ENCODE measurements around the gene SLX4IP. TPM values are rescaled to one million over a fixed set of nuclear protein-coding genes. Genes with fewer than 3 reads are reported as not detected.

The SLX4IP gene
- total and polyA plus RNA-seq, 2 of the 13 experiments (the other 11 are each of a cell fraction or from before 2014, with no cell fraction given): 3.6 to 7.3 TPM

DNA sequence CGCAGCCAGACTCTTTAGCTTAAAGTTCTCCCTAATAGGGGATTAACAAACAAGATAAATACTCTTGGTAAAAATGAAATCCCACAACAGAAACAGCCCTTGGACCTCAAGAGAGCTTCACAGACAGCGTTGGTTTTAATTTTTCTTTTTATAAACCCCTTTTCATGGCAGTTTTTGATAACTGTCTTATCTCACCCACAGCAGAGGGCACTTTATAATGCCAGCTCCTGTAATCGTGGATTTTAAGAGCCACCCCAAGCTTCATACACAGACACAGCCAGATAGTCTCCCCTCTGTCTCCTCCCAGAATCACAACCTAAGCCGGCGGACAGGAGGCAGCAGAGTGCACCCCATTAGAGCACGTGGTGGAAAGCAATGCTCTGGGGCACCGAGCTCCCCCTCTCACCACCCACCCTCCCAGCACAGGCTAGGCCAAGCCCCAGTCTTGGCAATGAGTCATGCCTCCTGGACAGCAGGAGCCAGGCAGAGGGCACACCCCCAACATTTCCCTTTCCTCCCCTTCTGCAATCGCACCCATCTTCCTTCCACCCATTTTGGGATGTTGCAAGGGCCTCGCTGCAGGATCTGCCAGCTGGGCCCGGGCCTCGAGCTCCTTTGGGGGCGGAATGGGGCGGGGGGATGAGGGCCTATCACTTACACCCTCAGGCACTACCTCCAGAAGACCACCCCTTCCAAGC lies 236.3 kb downstream of the SLX4IP start (continued):
- TF ChIP-seq SNAI1 (CRISPR knock-in tag; IDR thresholded peaks at IDR 0.05; ENCODE audit: borderline replicate concordance) (0 out of 2 replicates have a peak, but pooled peaks have one; percentile 46), CREM (IDR thresholded peaks at IDR 0.05) (no peak; the same call in 1 of the 2 replicates), CREM (CRISPR knock-in tag; IDR thresholded peaks at IDR 0.05) (no peak), NFIC (IDR thresholded peaks at IDR 0.05; ENCODE audit: low read length) (no peak), RXRA (CRISPR knock-in tag; IDR thresholded peaks at IDR 0.05) (no peak; the same call in 1 of the 2 replicates), JARID2 (CRISPR knock-in tag; IDR thresholded peaks at IDR 0.05; ENCODE audit: insufficient replicate concordance) (no peak), PHF21A (CRISPR knock-in tag; IDR thresholded peaks at IDR 0.05) (peak; percentile 23; the same call in 1 of the 2 replicates), NCOA2 (CRISPR knock-in tag; IDR thresholded peaks at IDR 0.05) (no peak), ZNF205 (CRISPR knock-in tag; IDR thresholded peaks at IDR 0.05) (peak; percentile 61; the same call in 1 of the 2 replicates), GFI1 (CRISPR knock-in tag; IDR thresholded peaks at IDR 0.05; ENCODE audit: borderline replicate concordance) (no peak), SIN3B (IDR thresholded peaks at IDR 0.05; ENCODE audit: low read length) (no peak)
- TF ChIP-seq, protein P1, sequence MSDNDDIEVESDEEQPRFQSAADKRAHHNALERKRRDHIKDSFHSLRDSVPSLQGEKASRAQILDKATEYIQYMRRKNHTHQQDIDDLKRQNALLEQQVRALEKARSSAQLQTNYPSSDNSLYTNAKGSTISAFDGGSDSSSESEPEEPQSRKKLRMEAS (IDR thresholded peaks at IDR 0.05): peak; percentile 99
- TF ChIP-seq, protein P2, sequence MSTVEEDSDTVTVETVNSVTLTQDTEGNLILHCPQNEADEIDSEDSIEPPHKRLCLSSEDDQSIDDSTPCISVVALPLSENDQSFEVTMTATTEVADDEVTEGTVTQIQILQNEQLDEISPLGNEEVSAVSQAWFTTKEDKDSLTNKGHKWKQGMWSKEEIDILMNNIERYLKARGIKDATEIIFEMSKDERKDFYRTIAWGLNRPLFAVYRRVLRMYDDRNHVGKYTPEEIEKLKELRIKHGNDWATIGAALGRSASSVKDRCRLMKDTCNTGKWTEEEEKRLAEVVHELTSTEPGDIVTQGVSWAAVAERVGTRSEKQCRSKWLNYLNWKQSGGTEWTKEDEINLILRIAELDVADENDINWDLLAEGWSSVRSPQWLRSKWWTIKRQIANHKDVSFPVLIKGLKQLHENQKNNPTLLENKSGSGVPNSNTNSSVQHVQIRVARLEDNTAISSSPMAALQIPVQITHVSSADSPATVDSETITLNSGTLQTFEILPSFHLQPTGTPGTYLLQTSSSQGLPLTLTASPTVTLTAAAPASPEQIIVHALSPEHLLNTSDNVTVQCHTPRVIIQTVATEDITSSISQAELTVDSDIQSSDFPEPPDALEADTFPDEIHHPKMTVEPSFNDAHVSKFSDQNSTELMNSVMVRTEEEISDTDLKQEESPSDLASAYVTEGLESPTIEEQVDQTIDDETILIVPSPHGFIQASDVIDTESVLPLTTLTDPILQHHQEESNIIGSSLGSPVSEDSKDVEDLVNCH (CRISPR knock-in tag; IDR thresholded peaks at IDR 0.05): 0 out of 2 replicates have a peak, but pooled peaks have one; percentile 6
- TF ChIP-seq, protein P3, sequence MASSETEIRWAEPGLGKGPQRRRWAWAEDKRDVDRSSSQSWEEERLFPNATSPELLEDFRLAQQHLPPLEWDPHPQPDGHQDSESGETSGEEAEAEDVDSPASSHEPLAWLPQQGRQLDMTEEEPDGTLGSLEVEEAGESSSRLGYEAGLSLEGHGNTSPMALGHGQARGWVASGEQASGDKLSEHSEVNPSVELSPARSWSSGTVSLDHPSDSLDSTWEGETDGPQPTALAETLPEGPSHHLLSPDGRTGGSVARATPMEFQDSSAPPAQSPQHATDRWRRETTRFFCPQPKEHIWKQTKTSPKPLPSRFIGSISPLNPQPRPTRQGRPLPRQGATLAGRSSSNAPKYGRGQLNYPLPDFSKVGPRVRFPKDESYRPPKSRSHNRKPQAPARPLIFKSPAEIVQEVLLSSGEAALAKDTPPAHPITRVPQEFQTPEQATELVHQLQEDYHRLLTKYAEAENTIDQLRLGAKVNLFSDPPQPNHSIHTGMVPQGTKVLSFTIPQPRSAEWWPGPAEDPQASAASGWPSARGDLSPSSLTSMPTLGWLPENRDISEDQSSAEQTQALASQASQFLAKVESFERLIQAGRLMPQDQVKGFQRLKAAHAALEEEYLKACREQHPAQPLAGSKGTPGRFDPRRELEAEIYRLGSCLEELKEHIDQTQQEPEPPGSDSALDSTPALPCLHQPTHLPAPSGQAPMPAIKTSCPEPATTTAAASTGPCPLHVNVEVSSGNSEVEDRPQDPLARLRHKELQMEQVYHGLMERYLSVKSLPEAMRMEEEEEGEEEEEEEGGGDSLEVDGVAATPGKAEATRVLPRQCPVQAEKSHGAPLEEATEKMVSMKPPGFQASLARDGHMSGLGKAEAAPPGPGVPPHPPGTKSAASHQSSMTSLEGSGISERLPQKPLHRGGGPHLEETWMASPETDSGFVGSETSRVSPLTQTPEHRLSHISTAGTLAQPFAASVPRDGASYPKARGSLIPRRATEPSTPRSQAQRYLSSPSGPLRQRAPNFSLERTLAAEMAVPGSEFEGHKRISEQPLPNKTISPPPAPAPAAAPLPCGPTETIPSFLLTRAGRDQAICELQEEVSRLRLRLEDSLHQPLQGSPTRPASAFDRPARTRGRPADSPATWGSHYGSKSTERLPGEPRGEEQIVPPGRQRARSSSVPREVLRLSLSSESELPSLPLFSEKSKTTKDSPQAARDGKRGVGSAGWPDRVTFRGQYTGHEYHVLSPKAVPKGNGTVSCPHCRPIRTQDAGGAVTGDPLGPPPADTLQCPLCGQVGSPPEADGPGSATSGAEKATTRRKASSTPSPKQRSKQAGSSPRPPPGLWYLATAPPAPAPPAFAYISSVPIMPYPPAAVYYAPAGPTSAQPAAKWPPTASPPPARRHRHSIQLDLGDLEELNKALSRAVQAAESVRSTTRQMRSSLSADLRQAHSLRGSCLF (CRISPR knock-in tag; IDR thresholded peaks at IDR 0.05; ENCODE audit: borderline replicate concordance): no peak
- TF ChIP-seq, protein P4, sequence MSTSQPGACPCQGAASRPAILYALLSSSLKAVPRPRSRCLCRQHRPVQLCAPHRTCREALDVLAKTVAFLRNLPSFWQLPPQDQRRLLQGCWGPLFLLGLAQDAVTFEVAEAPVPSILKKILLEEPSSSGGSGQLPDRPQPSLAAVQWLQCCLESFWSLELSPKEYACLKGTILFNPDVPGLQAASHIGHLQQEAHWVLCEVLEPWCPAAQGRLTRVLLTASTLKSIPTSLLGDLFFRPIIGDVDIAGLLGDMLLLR (CRISPR knock-in tag; IDR thresholded peaks at IDR 0.05): peak; percentile 57
- TF ChIP-seq, protein P5, sequence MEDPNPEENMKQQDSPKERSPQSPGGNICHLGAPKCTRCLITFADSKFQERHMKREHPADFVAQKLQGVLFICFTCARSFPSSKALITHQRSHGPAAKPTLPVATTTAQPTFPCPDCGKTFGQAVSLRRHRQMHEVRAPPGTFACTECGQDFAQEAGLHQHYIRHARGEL (CRISPR knock-in tag; IDR thresholded peaks at IDR 0.05): no peak
- TF ChIP-seq, protein P6, sequence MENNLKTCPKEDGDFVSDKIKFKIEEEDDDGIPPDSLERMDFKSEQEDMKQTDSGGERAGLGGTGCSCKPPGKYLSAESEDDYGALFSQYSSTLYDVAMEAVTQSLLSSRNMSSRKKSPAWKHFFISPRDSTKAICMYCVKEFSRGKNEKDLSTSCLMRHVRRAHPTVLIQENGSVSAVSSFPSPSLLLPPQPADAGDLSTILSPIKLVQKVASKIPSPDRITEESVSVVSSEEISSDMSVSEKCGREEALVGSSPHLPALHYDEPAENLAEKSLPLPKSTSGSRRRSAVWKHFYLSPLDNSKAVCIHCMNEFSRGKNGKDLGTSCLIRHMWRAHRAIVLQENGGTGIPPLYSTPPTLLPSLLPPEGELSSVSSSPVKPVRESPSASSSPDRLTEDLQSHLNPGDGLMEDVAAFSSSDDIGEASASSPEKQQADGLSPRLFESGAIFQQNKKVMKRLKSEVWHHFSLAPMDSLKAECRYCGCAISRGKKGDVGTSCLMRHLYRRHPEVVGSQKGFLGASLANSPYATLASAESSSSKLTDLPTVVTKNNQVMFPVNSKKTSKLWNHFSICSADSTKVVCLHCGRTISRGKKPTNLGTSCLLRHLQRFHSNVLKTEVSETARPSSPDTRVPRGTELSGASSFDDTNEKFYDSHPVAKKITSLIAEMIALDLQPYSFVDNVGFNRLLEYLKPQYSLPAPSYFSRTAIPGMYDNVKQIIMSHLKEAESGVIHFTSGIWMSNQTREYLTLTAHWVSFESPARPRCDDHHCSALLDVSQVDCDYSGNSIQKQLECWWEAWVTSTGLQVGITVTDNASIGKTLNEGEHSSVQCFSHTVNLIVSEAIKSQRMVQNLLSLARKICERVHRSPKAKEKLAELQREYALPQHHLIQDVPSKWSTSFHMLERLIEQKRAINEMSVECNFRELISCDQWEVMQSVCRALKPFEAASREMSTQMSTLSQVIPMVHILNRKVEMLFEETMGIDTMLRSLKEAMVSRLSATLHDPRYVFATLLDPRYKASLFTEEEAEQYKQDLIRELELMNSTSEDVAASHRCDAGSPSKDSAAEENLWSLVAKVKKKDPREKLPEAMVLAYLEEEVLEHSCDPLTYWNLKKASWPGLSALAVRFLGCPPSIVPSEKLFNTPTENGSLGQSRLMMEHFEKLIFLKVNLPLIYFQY (CRISPR knock-in tag; IDR thresholded peaks at IDR 0.05; ENCODE audit: borderline replicate concordance): peak; percentile 16; the same call in 1 of the 2 replicates
